Measurements from ENCODE around the gene SERPINA4.

SERPINA4 gene

GRCh38 chr14:94611179-94611578 lies 49.9 kb downstream of the SERPINA4 start:
- Histone ChIP-seq H3K9me3 (ENCODE audit: control insufficient read depth in 5 of 5, low read length in 5 of 5) (peaks cover 0 to 3% (median 0%) of the 10 kb centered on the region in 5 donors), H3K4me3 (ENCODE audit: low read depth in 1 of 5, low read length in 5 of 5) (no peak overlapping the region), H3K4me1 (ENCODE audit: control insufficient read depth in 5 of 5, insufficient read depth in 5 of 5, low read length in 5 of 5) (peaks cover 0 to 6% (median 3%) of the 10 kb centered on the region in 5 donors), H3K27ac (ENCODE audit: low read depth, low read length) (no peak overlapping the region), H3K36me3 (ENCODE audit: control insufficient read depth in 5 of 5, insufficient read depth in 5 of 5, low read length in 5 of 5) (no peaks in the 10 kb centered on the region), H3K9ac (ENCODE audit: low read length in 5 of 5) (no peak overlapping the region), H3K27me3 (ENCODE audit: control insufficient read depth in 5 of 5, insufficient read depth in 4 of 5, low read length in 5 of 5) (peaks cover 0 to 5% (median 0%) of the 10 kb centered on the region in 5 donors)

DNA sequence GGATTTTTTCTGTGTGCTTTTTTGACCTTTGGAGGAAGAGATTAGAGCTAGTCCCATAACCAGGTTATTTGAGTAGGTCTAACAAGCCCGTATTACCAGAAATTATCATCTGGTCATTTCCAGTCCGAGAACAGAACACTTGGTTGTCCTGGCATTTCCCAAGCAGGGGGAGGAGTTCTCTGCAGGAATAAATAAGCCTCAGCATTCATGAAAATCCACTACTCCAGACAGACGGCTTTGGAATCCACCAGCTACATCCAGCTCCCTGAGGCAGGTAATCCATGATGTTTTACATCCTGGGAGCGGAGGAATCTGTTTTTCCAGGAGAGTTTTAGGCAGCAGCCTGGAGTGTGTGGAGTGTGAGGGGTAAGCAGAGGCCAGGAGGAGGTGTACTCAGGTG lies 50.9 kb downstream of the SERPINA4 start, which contains the start of gene SERPINA3:
TSS of gene SERPINA3 (plus strand) at position 218 of the 400 bp plus-strand sequence. CDS start 2,051 bp downstream, outside the sequence.
- no peak within 1 kb of the TSS for H3K4me3 ChIP-seq (ENCODE audit: low read depth in 1 of 5, low read length in 5 of 5)

GRCh38 chr14:94612580-94613554 lies 51.6 kb downstream of the SERPINA4 start:
- no peaks in the 10 kb centered on the region for H3K27me3 ChIP-seq (ENCODE audit: control insufficient read depth in 5 of 5, insufficient read depth in 4 of 5, low read length in 5 of 5)
- no peak overlapping the region for H3K27ac ChIP-seq (ENCODE audit: low read depth, low read length)
- H3K9ac ChIP-seq (ENCODE audit: low read length in 5 of 5) = peak overlapping the region in 1 of 5 donors; percentile 14
- no peaks in the 10 kb centered on the region for H3K36me3 ChIP-seq (ENCODE audit: control insufficient read depth in 5 of 5, insufficient read depth in 5 of 5, low read length in 5 of 5)
- H3K9me3 ChIP-seq (ENCODE audit: control insufficient read depth in 5 of 5, low read length in 5 of 5) = peaks cover 0 to 18% (median 14%) of the 10 kb centered on the region in 5 donors
- peaks cover 0 to 6% (median 3%) of the 10 kb centered on the region in 5 donors for H3K4me1 ChIP-seq (ENCODE audit: control insufficient read depth in 5 of 5, insufficient read depth in 5 of 5, low read length in 5 of 5)
- H3K4me3 ChIP-seq (ENCODE audit: low read depth in 1 of 5, low read length in 5 of 5) = no peak overlapping the region

More for the DNA sequence above, 50.9 kb downstream of the SERPINA4 start, which contains the start of gene SERPINA3:
- Histone ChIP-seq H3K4me1 (ENCODE audit: control insufficient read depth in 5 of 5, insufficient read depth in 5 of 5, low read length in 5 of 5) (peaks cover 0 to 6% (median 3%) of the 10 kb centered on the region in 5 donors), H3K9me3 (ENCODE audit: control insufficient read depth in 5 of 5, low read length in 5 of 5) (peaks cover 0 to 11% (median 7%) of the 10 kb centered on the region in 5 donors), H3K9ac (ENCODE audit: low read length in 5 of 5) (peak within 1 kb of the TSS in 1 of 5 donors; percentile 14), H3K27me3 (ENCODE audit: control insufficient read depth in 5 of 5, insufficient read depth in 4 of 5, low read length in 5 of 5) (peaks cover 0 to 2% (median 0%) of the 10 kb centered on the region in 5 donors), H3K36me3 (ENCODE audit: control insufficient read depth in 5 of 5, insufficient read depth in 5 of 5, low read length in 5 of 5) (no peaks in the 10 kb centered on the region), H3K27ac (ENCODE audit: low read depth, low read length) (no peak within 1 kb of the TSS)

DNA sequence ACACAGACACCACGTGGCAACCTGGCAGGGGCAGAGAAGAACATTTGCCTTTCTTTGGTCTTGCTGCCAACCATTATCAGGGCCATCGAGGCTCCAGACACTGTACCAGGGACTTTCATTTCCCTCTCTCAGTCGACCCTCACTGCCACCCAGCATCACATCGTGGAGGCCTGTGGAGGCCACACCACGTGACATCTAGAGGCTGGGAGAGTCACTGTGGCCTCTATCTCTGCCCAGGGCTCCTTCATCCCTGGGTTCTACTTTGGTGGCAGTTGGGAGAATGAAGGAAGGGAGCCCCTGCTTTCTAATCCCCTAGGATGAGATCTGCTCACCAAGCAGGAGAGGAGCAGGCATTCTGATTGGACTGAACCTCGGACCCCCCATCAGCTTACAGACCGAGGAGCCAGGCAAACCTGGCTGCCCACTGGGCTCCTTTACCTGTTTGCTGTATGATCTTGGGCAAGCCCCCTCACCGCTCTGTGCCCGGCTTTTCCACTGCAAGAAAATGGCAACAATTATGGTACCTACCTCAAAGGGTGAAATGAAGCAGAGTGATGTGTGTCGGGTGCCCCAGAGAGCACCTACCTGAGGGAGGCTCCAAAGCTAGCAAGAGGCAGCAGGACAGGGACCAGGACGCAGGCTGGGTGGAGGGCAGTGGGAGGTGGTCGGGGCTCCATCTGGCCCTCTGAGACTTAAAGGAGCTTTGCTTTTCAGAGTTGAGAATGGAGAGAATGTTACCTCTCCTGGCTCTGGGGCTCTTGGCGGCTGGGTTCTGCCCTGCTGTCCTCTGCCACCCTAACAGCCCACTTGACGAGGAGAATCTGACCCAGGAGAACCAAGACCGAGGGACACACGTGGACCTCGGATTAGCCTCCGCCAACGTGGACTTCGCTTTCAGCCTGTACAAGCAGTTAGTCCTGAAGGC lies 52.7 kb downstream of the SERPINA4 start:
- no peaks in the 10 kb centered on the region for H3K27me3 ChIP-seq (ENCODE audit: control insufficient read depth in 5 of 5, insufficient read depth in 4 of 5, low read length in 5 of 5)
- no peak overlapping the region for H3K27ac ChIP-seq (ENCODE audit: low read depth, low read length)
- H3K4me1 ChIP-seq (ENCODE audit: control insufficient read depth in 5 of 5, insufficient read depth in 5 of 5, low read length in 5 of 5) = peaks cover 0 to 6% (median 3%) of the 10 kb centered on the region in 5 donors
- H3K9ac ChIP-seq (ENCODE audit: low read length in 5 of 5) = no peak overlapping the region
- no peaks in the 10 kb centered on the region for H3K36me3 ChIP-seq (ENCODE audit: control insufficient read depth in 5 of 5, insufficient read depth in 5 of 5, low read length in 5 of 5)
- H3K4me3 ChIP-seq (ENCODE audit: low read depth in 1 of 5, low read length in 5 of 5) = no peak overlapping the region
- H3K9me3 ChIP-seq (ENCODE audit: control insufficient read depth in 5 of 5, low read length in 5 of 5) = peaks cover 0 to 29% (median 25%) of the 10 kb centered on the region in 5 donors

DNA sequence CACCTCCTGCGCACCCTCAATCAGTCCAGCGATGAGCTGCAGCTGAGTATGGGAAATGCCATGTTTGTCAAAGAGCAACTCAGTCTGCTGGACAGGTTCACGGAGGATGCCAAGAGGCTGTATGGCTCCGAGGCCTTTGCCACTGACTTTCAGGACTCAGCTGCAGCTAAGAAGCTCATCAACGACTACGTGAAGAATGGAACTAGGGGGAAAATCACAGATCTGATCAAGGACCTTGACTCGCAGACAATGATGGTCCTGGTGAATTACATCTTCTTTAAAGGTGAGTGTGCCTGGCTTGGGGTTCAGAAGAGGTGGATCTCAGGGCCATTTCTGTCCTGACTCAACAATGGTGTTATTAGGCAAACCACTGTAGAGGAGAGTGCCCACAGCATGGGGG lies 53.6 kb downstream of the SERPINA4 start:
- Histone ChIP-seq H3K4me3 (ENCODE audit: low read depth in 1 of 5, low read length in 5 of 5) (no peak overlapping the region), H3K36me3 (ENCODE audit: control insufficient read depth in 5 of 5, insufficient read depth in 5 of 5, low read length in 5 of 5) (no peaks in the 10 kb centered on the region), H3K9ac (ENCODE audit: low read length in 5 of 5) (no peak overlapping the region), H3K27ac (ENCODE audit: low read depth, low read length) (no peak overlapping the region), H3K27me3 (ENCODE audit: control insufficient read depth in 5 of 5, insufficient read depth in 4 of 5, low read length in 5 of 5) (no peaks in the 10 kb centered on the region), H3K9me3 (ENCODE audit: control insufficient read depth in 5 of 5, low read length in 5 of 5) (peaks cover 0 to 35% (median 33%) of the 10 kb centered on the region in 5 donors), H3K4me1 (ENCODE audit: control insufficient read depth in 5 of 5, insufficient read depth in 5 of 5, low read length in 5 of 5) (peaks cover 0 to 6% (median 3%) of the 10 kb centered on the region in 5 donors)

GRCh38 chr14:94615254-94615653 lies 54.0 kb downstream of the SERPINA4 start:
- Histone ChIP-seq H3K27me3 (ENCODE audit: control insufficient read depth in 5 of 5, insufficient read depth in 4 of 5, low read length in 5 of 5) (no peaks in the 10 kb centered on the region), H3K4me1 (ENCODE audit: control insufficient read depth in 5 of 5, insufficient read depth in 5 of 5, low read length in 5 of 5) (peaks cover 0 to 6% (median 3%) of the 10 kb centered on the region in 5 donors), H3K4me3 (ENCODE audit: low read depth in 1 of 5, low read length in 5 of 5) (no peak overlapping the region), H3K9ac (ENCODE audit: low read length in 5 of 5) (no peak overlapping the region), H3K27ac (ENCODE audit: low read depth, low read length) (no peak overlapping the region), H3K9me3 (ENCODE audit: control insufficient read depth in 5 of 5, low read length in 5 of 5) (peaks cover 0 to 38% (median 35%) of the 10 kb centered on the region in 5 donors), H3K36me3 (ENCODE audit: control insufficient read depth in 5 of 5, insufficient read depth in 5 of 5, low read length in 5 of 5) (no peaks in the 10 kb centered on the region)

- Histone ChIP-seq H3K36me3 (ENCODE audit: control insufficient read depth in 5 of 5, insufficient read depth in 5 of 5, low read length in 5 of 5) (no peaks in the 10 kb centered on the region), H3K9ac (ENCODE audit: low read length in 5 of 5) (no peak overlapping the region), H3K4me1 (ENCODE audit: control insufficient read depth in 5 of 5, insufficient read depth in 5 of 5, low read length in 5 of 5) (peaks cover 0 to 6% (median 3%) of the 10 kb centered on the region in 5 donors), H3K27me3 (ENCODE audit: control insufficient read depth in 5 of 5, insufficient read depth in 4 of 5, low read length in 5 of 5) (no peaks in the 10 kb centered on the region), H3K9me3 (ENCODE audit: control insufficient read depth in 5 of 5, low read length in 5 of 5) (peaks cover 0 to 43% (median 36%) of the 10 kb centered on the region in 5 donors), H3K4me3 (ENCODE audit: low read depth in 1 of 5, low read length in 5 of 5) (no peak overlapping the region), H3K27ac (ENCODE audit: low read depth, low read length) (no peak overlapping the region)
Observed at GRCh38 chr14:94615823-94616570, 54.8 kb downstream of the SERPINA4 start.

- peaks cover 0 to 43% (median 36%) of the 10 kb centered on the region in 5 donors for H3K9me3 ChIP-seq (ENCODE audit: control insufficient read depth in 5 of 5, low read length in 5 of 5)
- no peaks in the 10 kb centered on the region for H3K27me3 ChIP-seq (ENCODE audit: control insufficient read depth in 5 of 5, insufficient read depth in 4 of 5, low read length in 5 of 5)
- H3K9ac ChIP-seq (ENCODE audit: low read length in 5 of 5) = no peak overlapping the region
- H3K27ac ChIP-seq (ENCODE audit: low read depth, low read length) = no peak overlapping the region
- no peaks in the 10 kb centered on the region for H3K36me3 ChIP-seq (ENCODE audit: control insufficient read depth in 5 of 5, insufficient read depth in 5 of 5, low read length in 5 of 5)
- H3K4me3 ChIP-seq (ENCODE audit: low read depth in 1 of 5, low read length in 5 of 5) = no peak overlapping the region
- H3K4me1 ChIP-seq (ENCODE audit: control insufficient read depth in 5 of 5, insufficient read depth in 5 of 5, low read length in 5 of 5) = peaks cover 0 to 6% (median 1%) of the 10 kb centered on the region in 5 donors
Observed at GRCh38 chr14:94617366-94617941, 56.2 kb downstream of the SERPINA4 start.

All from subcutaneous abdominal adipose tissue (tissue), 5 donors.